Small intestine (tissue), 7 donors: ENCODE results near the gene ERO1A. TPM values are rescaled to one million over a fixed set of nuclear protein-coding genes. Genes with fewer than 3 reads are reported as not detected.
A peak's percentile ranks its signal among the peaks of the same experiment; 100 is the strongest.
"Not testable (repeated sequence)": the region's sequence is repeated elsewhere in the genome, so short reads cannot be mapped to it uniquely, and the experiment has no call there.

Source experiments
- DNase-seq, 2 donors: peaks; one replicate each; pipeline versions ENCODE4 v3.0.0 to v3.0.0-alpha.2; 2013
- FAIRE-seq: peaks from 2 replicates; lab custom pipeline; 2012; peaks lifted over from hg19 to GRCh38; lab: Jason Lieb, UNC
- H3K27ac ChIP-seq, 3 donors: one replicate each; pipeline ENCODE4 v1.5.1; 2013; ENCODE audit warnings: low read length in 2 of 3, mild to moderate bottlenecking in 2 of 3, control low read depth in 1 of 3, inconsistent platforms in 1 of 3, low read depth in 1 of 3, moderate library complexity in 1 of 3
- H3K27me3 ChIP-seq, 3 donors: one replicate each; pipeline ENCODE4 v1.6.1; 2013; ENCODE audit warnings: low read length in 3 of 3, inconsistent platforms in 1 of 3; ENCODE audit not compliant: control insufficient read depth in 3 of 3, insufficient read depth in 3 of 3
- H3K36me3 ChIP-seq, 3 donors: one replicate each; pipeline ENCODE4 v1.6.1; 2013; ENCODE audit warnings: low read length in 3 of 3, inconsistent platforms in 1 of 3, low read depth in 1 of 3, mild to moderate bottlenecking in 1 of 3, moderate library complexity in 1 of 3; ENCODE audit not compliant: control insufficient read depth in 3 of 3, insufficient read depth in 2 of 3
- H3K4me1 ChIP-seq, 3 donors: one replicate each; pipeline ENCODE4 v1.6.1; 2013; ENCODE audit warnings: low read length in 2 of 3, inconsistent platforms in 1 of 3, low read depth in 1 of 3, mild to moderate bottlenecking in 1 of 3, moderate library complexity in 1 of 3; ENCODE audit not compliant: control insufficient read depth in 3 of 3, insufficient read depth in 2 of 3
- H3K4me3 ChIP-seq, 3 donors: one replicate each; pipeline ENCODE4 v1.5.1; 2013; ENCODE audit warnings: low read length in 3 of 3, control low read depth in 1 of 3, inconsistent platforms in 1 of 3, low read depth in 1 of 3, mild to moderate bottlenecking in 1 of 3, moderate library complexity in 1 of 3
- H3K9me3 ChIP-seq, 2 donors: one replicate each; pipeline ENCODE4 v1.6.1; 2013; ENCODE audit warnings: low read depth in 1 of 2, low read length in 1 of 2; ENCODE audit not compliant: control insufficient read depth in 2 of 2, insufficient read depth in 1 of 2
- WGBS, 3 donors: extraction: QIAGEN DNeasy Blood & Tissue Kit; methylation state at CpG; one replicate each; pipeline ENCODE4 v1.1.7; 2013; 5-methylcytosine and 5-hydroxymethylcytosine counted together
- polyA plus RNA-seq, 4 donors: library from polyadenylated mRNA; stranded (reverse) in 3 of 4; unstranded in 1 of 4; fragments of 200-250 nt in 3 of 4; fragments of 120-200 nt in 1 of 4; gene quantifications; one replicate each; pipeline versions ENCODE4 v1.2.1 to v1.2.3, GENCODE V29; 2013
- donor health status: healthy with polysubstance abuse.
- donor health status: control.
- donor health status: control.
- donor health status: Bipolar disorder and iron deficiency.
- donor health status: healthy.

ERO1A gene
- polyA plus RNA-seq, 4 donors, result 7.8 to 44.8 (median 14.3) TPM

DNA sequence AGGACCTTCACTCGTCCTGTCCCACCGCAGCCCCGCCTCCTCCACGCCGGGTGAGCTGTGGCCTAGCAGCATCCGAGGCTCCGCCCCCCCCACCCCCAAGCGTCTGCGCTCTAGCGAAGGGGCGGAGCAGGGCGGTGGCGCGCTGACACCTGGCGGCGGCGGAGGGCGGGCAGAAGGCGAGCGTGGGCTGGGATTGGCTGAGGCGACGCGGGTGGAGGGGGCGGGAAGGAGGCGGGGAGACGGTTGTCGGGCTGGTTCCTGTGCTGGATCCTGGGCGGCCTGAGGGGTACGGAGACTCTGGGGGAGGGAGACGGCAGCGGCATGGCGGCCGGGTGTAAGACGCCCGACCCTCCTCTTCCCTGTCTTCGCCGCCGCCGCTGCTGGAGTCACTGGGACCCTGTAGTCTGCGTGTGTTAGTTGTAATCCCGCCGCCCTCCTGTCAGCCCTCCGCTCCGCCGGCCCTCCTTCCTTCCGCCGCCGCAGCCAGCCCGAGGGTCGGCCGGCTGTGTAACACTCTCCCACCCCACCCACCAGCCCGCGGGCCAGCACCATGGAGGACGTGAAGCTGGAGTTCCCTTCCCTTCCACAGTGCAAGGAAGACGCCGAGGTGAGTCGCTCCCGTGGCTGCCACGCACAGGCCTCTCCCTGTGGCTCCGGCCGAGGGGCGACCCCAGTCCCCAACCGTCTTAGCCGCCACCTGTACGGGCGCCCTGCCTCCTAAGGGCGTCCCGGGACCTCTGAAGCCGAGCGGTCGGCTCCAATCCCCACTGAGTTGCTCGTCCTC, 34.8 kb upstream of the ERO1A start, which contains the start of gene STYX:
STYX (plus strand) TSS at position 242 of the 784 bp plus-strand sequence; CDS start at position 551, 309 bp downstream.
- H3K4me3 ChIP-seq, result peak within 1 kb of the TSS; percentile 84 to 100 (median 93)
- peaks cover 0 to 28% (median 6%) of the 10 kb centered on the region in 3 donors for H3K36me3 ChIP-seq
- no peaks in the 10 kb centered on the region for H3K4me1 ChIP-seq
- DNase-seq (peak; percentile 99 to 100), FAIRE-seq (no peak)
- H3K27me3 ChIP-seq, result no peaks in the 10 kb centered on the region
- no peaks in the 10 kb centered on the region for H3K9me3 ChIP-seq
- 0% methylated on average over 35 to 72 of the region's 72 CpGs for WGBS, 3 donors
- peak within 1 kb of the TSS; percentile 78 to 94 (median 89) for H3K27ac ChIP-seq

DNA sequence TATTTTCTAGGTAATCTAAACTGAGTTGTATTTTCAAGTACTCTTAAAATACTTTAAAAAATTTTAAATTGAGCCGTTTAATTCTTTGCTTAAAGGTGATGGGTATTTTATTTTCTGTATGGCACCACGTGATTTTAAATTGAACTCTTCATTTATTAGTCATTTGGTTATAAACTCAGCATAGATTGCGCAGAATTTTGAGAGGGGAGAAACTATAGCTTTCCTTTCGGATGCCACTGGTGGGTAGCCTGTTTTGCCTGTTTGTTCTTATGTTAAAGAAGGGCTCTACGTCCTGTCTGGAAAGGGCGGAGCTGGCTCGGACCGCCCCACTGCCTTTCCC, 34.2 kb upstream of the ERO1A start:
- no peaks in the 10 kb centered on the region for H3K9me3 ChIP-seq
- WGBS, 3 donors, result 0 to 1% (median 1%) methylated on average over 8 of the region's 8 CpGs
- no peak for FAIRE-seq
- H3K4me3 ChIP-seq, result peak overlapping the region in 1 of 3 donors; percentile 43
- no peaks in the 10 kb centered on the region for H3K27me3 ChIP-seq
- H3K4me1 ChIP-seq, result no peaks in the 10 kb centered on the region
- peak overlapping the region in 2 of 3 donors; percentile 60 to 62 for H3K27ac ChIP-seq
- DNase-seq, result no peak
- peaks cover 2 to 28% (median 6%) of the 10 kb centered on the region in 3 donors for H3K36me3 ChIP-seq

DNA sequence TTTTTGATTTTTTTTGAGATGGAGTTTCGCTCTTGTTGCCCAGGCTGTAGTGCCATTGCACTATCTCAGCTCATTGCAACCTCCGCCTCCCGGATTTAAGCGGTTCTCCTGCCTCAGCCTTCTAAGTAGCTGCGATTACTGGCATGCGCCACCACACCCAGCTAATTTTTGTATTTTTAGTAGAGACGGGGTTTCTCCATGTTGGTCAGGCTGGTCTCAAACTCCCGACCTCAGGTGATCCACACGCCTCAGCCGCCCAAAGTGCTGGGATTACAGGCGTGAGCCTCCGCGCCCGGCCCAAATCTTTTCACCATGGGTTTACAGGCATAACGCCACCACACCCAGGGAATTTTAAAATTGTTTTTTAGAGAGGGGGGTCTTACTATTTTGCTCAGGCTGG, 33.7 kb upstream of the ERO1A start:
- H3K27ac ChIP-seq, result peak overlapping the region in 1 of 3 donors; percentile 60
- not testable (repeated sequence) for FAIRE-seq, H3K4me1 ChIP-seq, H3K9me3 ChIP-seq, H3K27me3 ChIP-seq, DNase-seq, H3K4me3 ChIP-seq
- 91 to 95% (median 93%) methylated on average over 15 of the region's 15 CpGs for WGBS, 3 donors
- peaks cover 5 to 28% (median 6%) of the 10 kb centered on the region in 3 donors for H3K36me3 ChIP-seq

DNA sequence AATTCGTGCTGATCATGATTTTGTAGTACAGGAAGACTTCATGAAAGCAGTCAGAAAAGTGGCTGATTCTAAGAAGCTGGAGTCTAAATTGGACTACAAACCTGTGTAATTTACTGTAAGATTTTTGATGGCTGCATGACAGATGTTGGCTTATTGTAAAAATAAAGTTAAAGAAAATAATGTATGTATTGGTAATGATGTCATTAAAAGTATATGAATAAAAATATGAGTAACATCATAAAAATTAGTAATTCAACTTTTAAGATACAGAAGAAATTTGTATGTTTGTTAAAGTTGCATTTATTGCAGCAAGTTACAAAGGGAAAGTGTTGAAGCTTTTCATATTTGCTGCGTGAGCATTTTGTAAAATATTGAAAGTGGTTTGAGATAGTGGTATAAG, 32.2 kb upstream of the ERO1A start:
- not testable (repeated sequence) for H3K9me3 ChIP-seq, H3K27me3 ChIP-seq, DNase-seq, H3K4me1 ChIP-seq, H3K27ac ChIP-seq, H3K4me3 ChIP-seq
- FAIRE-seq, result peak; percentile 65
- H3K36me3 ChIP-seq, result peaks cover 9 to 22% (median 11%) of the 10 kb centered on the region in 3 donors
- 96 to 100% (median 99%) methylated on average over 2 of the region's 2 CpGs for WGBS, 3 donors

DNA sequence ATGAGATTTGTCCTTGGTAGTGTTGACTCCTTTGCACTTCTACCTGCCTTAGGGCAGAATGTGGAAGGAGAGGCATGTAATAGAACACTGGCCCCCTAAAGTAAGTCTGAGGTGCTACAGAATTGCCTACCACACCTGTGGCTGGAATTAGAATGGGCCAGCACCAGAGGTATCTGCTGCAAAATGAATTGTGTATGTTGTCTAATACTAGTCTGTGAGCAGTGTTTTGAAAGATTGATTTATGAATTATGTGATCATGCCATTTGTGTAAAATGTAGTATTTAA, 28.9 kb upstream of the ERO1A start:
- H3K27ac ChIP-seq, result no peak overlapping the region
- no peak for FAIRE-seq
- H3K27me3 ChIP-seq, result no peaks in the 10 kb centered on the region
- no peaks in the 10 kb centered on the region for H3K9me3 ChIP-seq
- no peak overlapping the region for H3K4me3 ChIP-seq
- peaks cover 13 to 29% (median 13%) of the 10 kb centered on the region in 3 donors for H3K36me3 ChIP-seq
- H3K4me1 ChIP-seq, result no peaks in the 10 kb centered on the region
- no peak for DNase-seq

DNA sequence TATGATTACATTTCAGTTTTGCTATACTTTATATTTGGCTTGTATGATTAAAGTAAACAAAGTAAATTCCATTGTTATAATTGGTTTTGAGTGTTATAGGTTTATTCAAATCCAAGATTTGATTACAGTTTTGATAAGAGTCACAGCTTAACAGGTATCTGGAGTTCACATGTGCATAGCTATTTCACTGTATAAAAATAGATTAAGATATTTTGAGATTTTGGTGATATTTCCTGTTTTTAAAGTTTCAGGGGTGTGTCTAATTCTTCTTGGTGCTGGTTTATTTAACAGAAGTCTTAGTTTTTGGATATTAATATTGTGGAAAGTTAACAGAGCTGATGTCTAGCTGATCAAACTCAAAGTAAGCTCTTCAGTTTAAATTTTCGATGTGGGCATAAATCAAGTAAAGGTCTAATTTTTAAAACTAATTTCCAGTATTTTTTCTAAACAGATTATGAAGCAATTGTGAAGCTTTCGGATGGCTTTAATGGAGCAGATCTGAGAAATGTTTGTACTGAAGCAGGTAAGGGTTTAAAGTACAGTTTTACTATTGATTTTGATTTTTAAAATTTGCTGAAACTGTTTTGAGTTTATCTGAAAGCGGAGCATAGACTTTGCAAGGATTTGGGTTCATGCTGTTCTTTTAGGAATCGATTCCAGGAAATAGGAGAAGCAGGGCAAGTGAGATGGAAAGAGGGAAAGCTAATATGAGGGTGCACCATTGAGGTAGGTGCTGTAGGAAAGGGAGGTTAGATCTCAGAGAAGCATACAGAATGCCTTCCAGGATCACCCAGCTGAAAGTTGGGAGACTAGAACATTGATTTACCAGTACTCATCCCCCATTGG, 28.4 kb upstream of the ERO1A start:
- Histone ChIP-seq H3K27ac (no peak overlapping the region), H3K4me3 (no peak overlapping the region), H3K27me3 (no peaks in the 10 kb centered on the region), H3K4me1 (no peaks in the 10 kb centered on the region), H3K36me3 (peaks cover 13 to 26% (median 14%) of the 10 kb centered on the region in 3 donors), H3K9me3 (no peaks in the 10 kb centered on the region)
- DNase-seq (no peak), FAIRE-seq (no peak)
- whole genome bisulfite sequencing, 3 donors, result 93 to 98% (median 95%) methylated on average over 4 of the region's 4 CpGs

DNA sequence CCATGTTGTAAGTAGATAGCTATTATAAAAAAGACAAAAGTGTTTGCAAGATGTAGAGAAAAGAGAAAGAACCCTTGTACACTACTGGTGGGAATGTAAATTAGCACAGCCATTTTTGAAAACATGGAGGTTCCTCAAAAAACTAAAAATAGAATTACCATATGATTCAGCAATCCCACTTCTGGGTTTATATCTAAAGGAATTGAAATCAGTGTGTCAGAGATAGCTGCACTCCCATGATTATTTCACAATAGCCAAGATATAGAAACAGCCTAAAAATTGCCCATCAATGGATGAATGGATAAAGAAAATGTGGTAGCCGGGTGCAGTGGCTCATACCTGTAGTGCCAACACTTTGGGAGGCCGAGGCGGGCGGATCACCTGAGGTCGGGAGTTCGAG, 20.8 kb upstream of the ERO1A start:
- 97 to 100% (median 100%) methylated on average over 3 to 6 of the region's 6 CpGs for WGBS, 3 donors
- no peak overlapping the region for H3K27ac ChIP-seq
- peaks cover 8 to 43% (median 17%) of the 10 kb centered on the region in 3 donors for H3K36me3 ChIP-seq
- DNase-seq, result no peak
- H3K27me3 ChIP-seq, result no peaks in the 10 kb centered on the region
- no peak for FAIRE-seq
- H3K4me1 ChIP-seq, result no peaks in the 10 kb centered on the region
- peaks cover 0 to 2% of the 10 kb centered on the region in 2 donors for H3K9me3 ChIP-seq
- no peak overlapping the region for H3K4me3 ChIP-seq

DNA sequence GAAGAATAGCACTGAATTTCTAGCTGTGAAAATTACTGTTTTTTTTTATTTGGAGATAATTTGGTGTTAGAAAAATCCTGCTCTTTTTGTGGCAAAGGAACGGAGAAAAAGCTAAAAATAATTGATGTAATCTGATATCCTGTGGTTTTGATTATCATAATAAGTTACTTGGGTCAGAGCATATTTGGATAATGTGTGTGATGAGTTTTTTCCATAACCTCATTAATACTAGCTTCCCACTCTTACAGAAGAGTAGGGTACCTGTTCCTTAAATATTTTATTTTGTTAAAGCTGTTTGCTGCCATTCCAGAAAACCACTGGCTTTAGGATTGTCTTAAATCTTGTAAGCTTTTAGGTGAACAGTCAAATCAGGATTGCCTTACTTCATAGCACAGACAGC, 16.3 kb upstream of the ERO1A start:
- DNase-seq (no peak), FAIRE-seq (no peak)
- no peak overlapping the region for H3K4me3 ChIP-seq
- H3K9me3 ChIP-seq, result peaks cover 0 to 2% of the 10 kb centered on the region in 2 donors
- peaks cover 0 to 8% (median 0%) of the 10 kb centered on the region in 3 donors for H3K4me1 ChIP-seq
- H3K27ac ChIP-seq, result no peak overlapping the region
- H3K27me3 ChIP-seq, result no peaks in the 10 kb centered on the region
- 47 to 78% (median 65%) methylated on average over 1 of the region's 1 CpG for WGBS, 3 donors
- H3K36me3 ChIP-seq, result peaks cover 5 to 29% (median 17%) of the 10 kb centered on the region in 3 donors
